Measurements from ENCODE around the gene YTHDF1.

YTHDF1 gene

GRCh38 chr20:63248835-63249591 lies 33.1 kb upstream of the YTHDF1 start:
- DNase-seq = no peak

- DNase-seq = no peak
Measured at GRCh38 chr20:63247671-63248228, 31.8 kb upstream of the YTHDF1 start.

- DNase-seq = no peak
Measured at GRCh38 chr20:63246490-63247288, 30.8 kb upstream of the YTHDF1 start.

GRCh38 chr20:63244468-63244867 lies 28.5 kb upstream of the YTHDF1 start:
- no peak for DNase-seq

GRCh38 chr20:63243604-63244247 lies 27.8 kb upstream of the YTHDF1 start:
- no peak for DNase-seq

- DNase-seq = no peak
Measured at GRCh38 chr20:63242736-63243135, 26.8 kb upstream of the YTHDF1 start.

- DNase-seq = no peak
Measured at GRCh38 chr20:63241272-63241671, 25.3 kb upstream of the YTHDF1 start.

GRCh38 chr20:63240004-63240403 lies 24.1 kb upstream of the YTHDF1 start:
- DNase-seq = no peak

- DNase-seq = no peak
Measured at GRCh38 chr20:63239431-63239830, 23.5 kb upstream of the YTHDF1 start.

- no peak for DNase-seq
Measured at GRCh38 chr20:63238514-63239125, 22.7 kb upstream of the YTHDF1 start.

GRCh38 chr20:63238031-63238430 lies 22.1 kb upstream of the YTHDF1 start:
- no peak for DNase-seq

- no peak for DNase-seq
Measured at GRCh38 chr20:63236116-63236837, 20.3 kb upstream of the YTHDF1 start.

GRCh38 chr20:63235399-63235983 lies 19.6 kb upstream of the YTHDF1 start, which contains the start of gene BIRC7:
Gene BIRC7 (plus strand): TSS chr20:63235905. CDS start chr20:63236097, 192 bp downstream.
- no peak for DNase-seq

GRCh38 chr20:63234693-63235398 lies 18.9 kb upstream of the YTHDF1 start:
- DNase-seq = no peak

- no peak for DNase-seq
Measured at GRCh38 chr20:63233924-63234323, 18.0 kb upstream of the YTHDF1 start.

- DNase-seq = no peak
Measured at GRCh38 chr20:63233061-63233344, 17.1 kb upstream of the YTHDF1 start.

- no peak for DNase-seq
Measured at GRCh38 chr20:63232235-63233060, 16.5 kb upstream of the YTHDF1 start.

- DNase-seq = no peak
Measured at GRCh38 chr20:63230800-63231268, 14.9 kb upstream of the YTHDF1 start.

- DNase-seq = no peak
Measured at GRCh38 chr20:63228806-63229205, 12.9 kb upstream of the YTHDF1 start.

- DNase-seq = no peak
Measured at GRCh38 chr20:63227260-63227659, 11.3 kb upstream of the YTHDF1 start.
